Activated CD8-positive, alpha-beta memory T cell treated with anti-CD3 and anti-CD28 coated beads, Interleukin-2, amount 10 ng/mL, durations not matched to agents 7 days and 5 days (primary cell): ENCODE measurements around the gene SENP2. TPM values are rescaled to one million over a fixed set of nuclear protein-coding genes. Genes with fewer than 3 reads are reported as not detected.
"Not testable (repeated sequence)": the region's sequence is repeated elsewhere in the genome, so short reads cannot be mapped to it uniquely, and the experiment has no call there.

Source experiments
- ATAC-seq: fragments of 150-1000 bp; cut with Tn5 transposase; one replicate; pipeline ENCODE4 v1.10.0; 2021; ENCODE audit warnings: moderate library complexity
- CTCF ChIA-PET: fragments of 350-600 bp; sonication (Branson Sonifier 250); formaldehyde crosslinking; loops from one replicate; lab custom pipeline; 2021; ENCODE audit warnings: antibody characterized with exemption; lab: Charles Lee
- DNase-seq: peaks from one replicate; pipeline ENCODE4 v3.0.0-alpha.2; 2020
- H3K27ac Mint-ChIP-seq: one replicate; pipeline ENCODE4 v1.8.0; 2021; ENCODE audit warnings: mild to moderate bottlenecking, mixed read lengths
- H3K27me3 Mint-ChIP-seq: one replicate; pipeline ENCODE4 v1.8.0; 2021; ENCODE audit warnings: mixed read lengths
- H3K36me3 Mint-ChIP-seq: one replicate; pipeline ENCODE4 v1.8.0; 2021; ENCODE audit warnings: mild to moderate bottlenecking, mixed read lengths
- H3K4me1 Mint-ChIP-seq: one replicate; pipeline ENCODE4 v1.8.0; 2021; ENCODE audit warnings: mixed read lengths
- H3K4me3 Mint-ChIP-seq: one replicate; pipeline ENCODE4 v1.8.0; 2021; ENCODE audit warnings: mild to moderate bottlenecking, moderate library complexity, mixed read lengths
- H3K9me3 Mint-ChIP-seq: one replicate; pipeline ENCODE4 v1.8.0; 2022; ENCODE audit warnings: low read depth, mixed read lengths
- total RNA-seq, 2 experiments: library from RNA; stranded (reverse); gene quantifications; one replicate each; pipeline ENCODE4 v1.2.3, GENCODE V29; 2021

Gene SENP2
- total RNA-seq, 2 experiments from 2014 or later: 28.8 to 31.4 TPM

GRCh38 chr3:185606196-185606595, 20.1 kb downstream of the SENP2 start:
- DNase-seq: no peak
- CTCF ChIA-PET: no interaction called here
- no peak for ATAC-seq
- H3K4me3 Mint-ChIP-seq: no peak overlapping the region
- no peaks in the 10 kb centered on the region for H3K4me1 Mint-ChIP-seq
- H3K27me3 Mint-ChIP-seq: no peaks in the 10 kb centered on the region
- H3K9me3 Mint-ChIP-seq: no peaks in the 10 kb centered on the region
- H3K36me3 Mint-ChIP-seq: peaks cover 39% of the 10 kb centered on the region
- H3K27ac Mint-ChIP-seq: no peak overlapping the region

GRCh38 chr3:185613016-185613415, 26.9 kb downstream of the SENP2 start:
- H3K27me3 Mint-ChIP-seq: no peaks in the 10 kb centered on the region
- H3K4me3 Mint-ChIP-seq: peak overlapping the region; percentile 33
- no peak for DNase-seq
- CTCF ChIA-PET: interaction anchor here (1.2 to 1.3 kb wide), 2 partner anchors 18 to 155 kb away, joined by 3 to 4 read pairs; no protein-coding TSS in a partner anchor
- H3K9me3 Mint-ChIP-seq: no peaks in the 10 kb centered on the region
- peaks cover 35% of the 10 kb centered on the region for H3K36me3 Mint-ChIP-seq
- H3K27ac Mint-ChIP-seq: peak overlapping the region; percentile 50
- H3K4me1 Mint-ChIP-seq: peaks cover 4% of the 10 kb centered on the region
- no peak for ATAC-seq

GRCh38 chr3:185623939-185624665, 38.0 kb downstream of the SENP2 start:
- CTCF ChIA-PET: interaction anchor here (1.6 kb wide), 1 partner anchor 36 kb away, joined by 5 read pairs; no protein-coding TSS in a partner anchor
- ATAC-seq (no peak), DNase-seq (no peak)
- peaks cover 15% of the 10 kb centered on the region for H3K4me1 Mint-ChIP-seq
- H3K4me3 Mint-ChIP-seq: no peak overlapping the region
- H3K36me3 Mint-ChIP-seq: peaks cover 24% of the 10 kb centered on the region
- no peak overlapping the region for H3K27ac Mint-ChIP-seq
- H3K9me3 Mint-ChIP-seq: no peaks in the 10 kb centered on the region
- no peaks in the 10 kb centered on the region for H3K27me3 Mint-ChIP-seq

- ATAC-seq: peak; percentile 63
- CTCF ChIA-PET: interaction anchor here (1.6 kb wide), 1 partner anchor 35 kb away, joined by 5 read pairs; no protein-coding TSS in a partner anchor
Observed at GRCh38 chr3:185625784-185626183, 39.7 kb downstream of the SENP2 start.

GRCh38 chr3:185629554-185630181, 43.6 kb downstream of the SENP2 start:
- Mint-ChIP-seq H3K27me3 (no peaks in the 10 kb centered on the region), H3K27ac (no peak overlapping the region), H3K4me3 (no peak overlapping the region), H3K4me1 (peaks cover 15% of the 10 kb centered on the region), H3K36me3 (peaks cover 27% of the 10 kb centered on the region), H3K9me3 (no peaks in the 10 kb centered on the region)
- ATAC-seq (peak; percentile 30), DNase-seq (no peak)
- CTCF ChIA-PET: no interaction called here

More at GRCh38 chr3:185625784-185626183, 39.7 kb downstream of the SENP2 start:
- peaks cover 15% of the 10 kb centered on the region for H3K4me1 Mint-ChIP-seq
- H3K9me3 Mint-ChIP-seq: no peaks in the 10 kb centered on the region
- H3K36me3 Mint-ChIP-seq: peaks cover 28% of the 10 kb centered on the region
- no peak for DNase-seq
- H3K27me3 Mint-ChIP-seq: no peaks in the 10 kb centered on the region
- H3K27ac Mint-ChIP-seq: peak overlapping the region; percentile 55
- peak overlapping the region; percentile 5 for H3K4me3 Mint-ChIP-seq

GRCh38 chr3:185630182-185630622, 44.1 kb downstream of the SENP2 start:
- Mint-ChIP-seq H3K27me3 (no peaks in the 10 kb centered on the region), H3K4me3 (no peak overlapping the region), H3K27ac (no peak overlapping the region), H3K4me1 (peaks cover 12% of the 10 kb centered on the region), H3K9me3 (no peaks in the 10 kb centered on the region), H3K36me3 (peaks cover 25% of the 10 kb centered on the region)
- CTCF ChIA-PET: no interaction called here
- DNase-seq (no peak), ATAC-seq (no peak)

GRCh38 chr3:185631108-185631507, 45.0 kb downstream of the SENP2 start:
- peaks cover 5% of the 10 kb centered on the region for H3K4me1 Mint-ChIP-seq
- CTCF ChIA-PET: no interaction called here
- H3K27me3 Mint-ChIP-seq: no peaks in the 10 kb centered on the region
- no peak overlapping the region for H3K4me3 Mint-ChIP-seq
- DNase-seq: no peak
- no peaks in the 10 kb centered on the region for H3K9me3 Mint-ChIP-seq
- peaks cover 19% of the 10 kb centered on the region for H3K36me3 Mint-ChIP-seq
- no peak overlapping the region for H3K27ac Mint-ChIP-seq
- no peak for ATAC-seq

- Mint-ChIP-seq H3K27ac (no peak overlapping the region), H3K4me3 (no peak overlapping the region), H3K27me3 (no peaks in the 10 kb centered on the region), H3K36me3 (peaks cover 17% of the 10 kb centered on the region), H3K4me1 (peaks cover 3% of the 10 kb centered on the region), H3K9me3 (no peaks in the 10 kb centered on the region)
- CTCF ChIA-PET: no interaction called here
- DNase-seq: no peak
- no peak for ATAC-seq
Observed at GRCh38 chr3:185631508-185632206, 45.6 kb downstream of the SENP2 start.

- H3K4me3 Mint-ChIP-seq: no peak overlapping the region
- no peaks in the 10 kb centered on the region for H3K27me3 Mint-ChIP-seq
- no peak for ATAC-seq
- CTCF ChIA-PET: interaction anchor here (1.7 kb wide), 1 partner anchor 28 kb away, joined by 3 read pairs; no protein-coding TSS in a partner anchor
- H3K9me3 Mint-ChIP-seq: no peaks in the 10 kb centered on the region
- peaks cover 11% of the 10 kb centered on the region for H3K36me3 Mint-ChIP-seq
- no peaks in the 10 kb centered on the region for H3K4me1 Mint-ChIP-seq
- H3K27ac Mint-ChIP-seq: no peak overlapping the region
- no peak for DNase-seq
Observed at GRCh38 chr3:185632996-185633395, 46.9 kb downstream of the SENP2 start.

- no peak overlapping the region for H3K27ac Mint-ChIP-seq
- no peak overlapping the region for H3K4me3 Mint-ChIP-seq
- H3K4me1 Mint-ChIP-seq: no peaks in the 10 kb centered on the region
- DNase-seq: no peak
- peaks cover 2% of the 10 kb centered on the region for H3K27me3 Mint-ChIP-seq
- ATAC-seq: no peak
- no peaks in the 10 kb centered on the region for H3K9me3 Mint-ChIP-seq
- CTCF ChIA-PET: interaction anchor here (0.6 kb wide), 1 partner anchor 678 kb away, joined by 3 read pairs; no protein-coding TSS in a partner anchor
- H3K36me3 Mint-ChIP-seq: peaks cover 2% of the 10 kb centered on the region
Observed at GRCh38 chr3:185637388-185637787, 51.3 kb downstream of the SENP2 start.

GRCh38 chr3:185638651-185639050, 52.6 kb downstream of the SENP2 start:
- not testable (repeated sequence) for H3K36me3 Mint-ChIP-seq, H3K4me3 Mint-ChIP-seq, ATAC-seq, H3K9me3 Mint-ChIP-seq, H3K4me1 Mint-ChIP-seq, H3K27me3 Mint-ChIP-seq, H3K27ac Mint-ChIP-seq, DNase-seq
- CTCF ChIA-PET: interaction anchor here (1.5 kb wide), 1 partner anchor 22 kb away, joined by 4 read pairs; no protein-coding TSS in a partner anchor

GRCh38 chr3:185639632-185640206, 53.6 kb downstream of the SENP2 start:
- Mint-ChIP-seq H3K36me3 (no peaks in the 10 kb centered on the region), H3K27me3 (peaks cover 6% of the 10 kb centered on the region), H3K27ac (no peak overlapping the region), H3K4me3 (no peak overlapping the region), H3K4me1 (no peaks in the 10 kb centered on the region), H3K9me3 (no peaks in the 10 kb centered on the region)
- ATAC-seq (no peak), DNase-seq (no peak)
- CTCF ChIA-PET: interaction anchor here (1.5 kb wide), 1 partner anchor 21 kb away, joined by 4 read pairs; no protein-coding TSS in a partner anchor

- Mint-ChIP-seq H3K36me3 (no peaks in the 10 kb centered on the region), H3K27ac (no peak overlapping the region), H3K27me3 (peaks cover 6% of the 10 kb centered on the region), H3K4me3 (no peak overlapping the region), H3K4me1 (no peaks in the 10 kb centered on the region), H3K9me3 (no peaks in the 10 kb centered on the region)
- DNase-seq: no peak
- CTCF ChIA-PET: no interaction called here
- no peak for ATAC-seq
Observed at GRCh38 chr3:185640308-185640707, 54.2 kb downstream of the SENP2 start.
